ENCODE data around the gene PTX4.
A peak's percentile ranks its signal among the peaks of the same experiment; 100 is the strongest.

PTX4 gene

GRCh38 chr16:1494711-1495110, 6.0 kb upstream of the PTX4 start:
- Histone ChIP-seq H3K4me3 (ENCODE audit: low read depth in 1 of 2, low read length in 2 of 2) (peak overlapping the region in 1 of 2 experiments; percentile 93; a peak in 2 of 4 replicates), H3K9me3 (ENCODE audit: insufficient read depth, low read length, severe bottlenecking) (no peaks in the 10 kb centered on the region), H3K4me2 (ENCODE audit: insufficient read depth, low read length) (peak overlapping the region; percentile 88), H2AFZ (ENCODE audit: low read depth, low read length) (no peak overlapping the region), H3K27me3 (ENCODE audit: insufficient read depth, low read length, poor library complexity) (no peaks in the 10 kb centered on the region), H3K4me1 (ENCODE audit: insufficient read depth, low read length) (peaks cover 32% of the 10 kb centered on the region), H4K20me1 (ENCODE audit: insufficient read depth, low read length) (peaks cover 30% of the 10 kb centered on the region), H3K79me2 (ENCODE audit: insufficient read depth, low read length) (peaks cover 45% of the 10 kb centered on the region), H3K9ac (ENCODE audit: low read depth, low read length) (peak overlapping the region; percentile 97; the same call in 1 of the 2 replicates), H3K27ac (ENCODE audit: low read length) (no peak overlapping the region), H3K36me3 (ENCODE audit: insufficient read depth, low read length) (peaks cover 57% of the 10 kb centered on the region)
- DNase-seq (no peak), ATAC-seq (ENCODE audit: insufficient read depth, low read depth) (no peak)
- TF ChIP-seq EZH2 (IDR thresholded peaks at IDR 0.05; ENCODE audit: borderline replicate concordance, low read depth, low read length, severe bottlenecking) (no peak), CTCF (IDR thresholded peaks at IDR 0.05; ENCODE audit: borderline replicate concordance, extremely low read depth, low read length, poor library complexity, severe bottlenecking) (no peak)

GRCh38 chr16:1494129-1494640, 5.4 kb upstream of the PTX4 start:
- H2AFZ ChIP-seq (ENCODE audit: low read depth, low read length), result peak overlapping the region; percentile 91; the same call in 1 of the 2 replicates
- H3K27me3 ChIP-seq (ENCODE audit: insufficient read depth, low read length, poor library complexity), result no peaks in the 10 kb centered on the region
- H3K4me1 ChIP-seq (ENCODE audit: insufficient read depth, low read length), result peaks cover 32% of the 10 kb centered on the region
- H3K36me3 ChIP-seq (ENCODE audit: insufficient read depth, low read length), result peaks cover 53% of the 10 kb centered on the region
- H3K9ac ChIP-seq (ENCODE audit: low read depth, low read length), result peak overlapping the region; percentile 97
- peaks cover 45% of the 10 kb centered on the region for H3K79me2 ChIP-seq (ENCODE audit: insufficient read depth, low read length)
- H3K4me2 ChIP-seq (ENCODE audit: insufficient read depth, low read length), result peak overlapping the region; percentile 88
- H3K27ac ChIP-seq (ENCODE audit: low read length), result peak overlapping the region; percentile 97
- peak overlapping the region; percentile 93 to 95 for H3K4me3 ChIP-seq (ENCODE audit: low read depth in 1 of 2, low read length in 2 of 2)
- DNase-seq, result no peak
- H3K9me3 ChIP-seq (ENCODE audit: insufficient read depth, low read length, severe bottlenecking), result no peaks in the 10 kb centered on the region
- TF ChIP-seq CTCF (IDR thresholded peaks at IDR 0.05; ENCODE audit: borderline replicate concordance, extremely low read depth, low read length, poor library complexity, severe bottlenecking) (no peak), EZH2 (IDR thresholded peaks at IDR 0.05; ENCODE audit: borderline replicate concordance, low read depth, low read length, severe bottlenecking) (no peak)
- ATAC-seq (ENCODE audit: insufficient read depth, low read depth), result no peak
- H4K20me1 ChIP-seq (ENCODE audit: insufficient read depth, low read length), result peaks cover 30% of the 10 kb centered on the region

- peak; percentile 25 for ATAC-seq (ENCODE audit: insufficient read depth, low read depth)
- H3K27ac ChIP-seq (ENCODE audit: low read length), result peak overlapping the region; percentile 97
Observed at GRCh38 chr16:1493746-1494094, 5.0 kb upstream of the PTX4 start.

More at GRCh38 chr16:1493746-1494094, 5.0 kb upstream of the PTX4 start:
- H3K36me3 ChIP-seq (ENCODE audit: insufficient read depth, low read length), result peaks cover 48% of the 10 kb centered on the region
- peak overlapping the region; percentile 93 to 95 for H3K4me3 ChIP-seq (ENCODE audit: low read depth in 1 of 2, low read length in 2 of 2)
- peak overlapping the region; percentile 91 for H2AFZ ChIP-seq (ENCODE audit: low read depth, low read length)
- peak overlapping the region; percentile 97 for H3K9ac ChIP-seq (ENCODE audit: low read depth, low read length)
- H3K4me2 ChIP-seq (ENCODE audit: insufficient read depth, low read length), result peak overlapping the region; percentile 88
- H3K79me2 ChIP-seq (ENCODE audit: insufficient read depth, low read length), result peaks cover 44% of the 10 kb centered on the region
- H4K20me1 ChIP-seq (ENCODE audit: insufficient read depth, low read length), result peaks cover 30% of the 10 kb centered on the region
- H3K4me1 ChIP-seq (ENCODE audit: insufficient read depth, low read length), result peaks cover 32% of the 10 kb centered on the region
- DNase-seq, result no peak
- TF ChIP-seq CTCF (IDR thresholded peaks at IDR 0.05; ENCODE audit: borderline replicate concordance, extremely low read depth, low read length, poor library complexity, severe bottlenecking) (no peak), EZH2 (IDR thresholded peaks at IDR 0.05; ENCODE audit: borderline replicate concordance, low read depth, low read length, severe bottlenecking) (no peak)
- no peaks in the 10 kb centered on the region for H3K27me3 ChIP-seq (ENCODE audit: insufficient read depth, low read length, poor library complexity)
- no peaks in the 10 kb centered on the region for H3K9me3 ChIP-seq (ENCODE audit: insufficient read depth, low read length, severe bottlenecking)

All from DND-41 (cell line).